BLaER1 (cell line): ENCODE results near the gene E2F2.
A peak's percentile ranks its signal among the peaks of the same experiment; 100 is the strongest.
"Not testable (repeated sequence)": the region's sequence is repeated elsewhere in the genome, so short reads cannot be mapped to it uniquely, and the experiment has no call there.

ENCODE experiments used
- H3K27ac ChIP-seq: shearing (Covaris generic); formaldehyde crosslinking; 2 replicates; pipeline ENCODE4 v1.8.1; 2022
- H3K27me3 ChIP-seq: shearing (Covaris generic); formaldehyde crosslinking; 2 replicates; pipeline ENCODE4 v1.8.1; 2022
- H3K36me3 ChIP-seq: shearing (Covaris generic); formaldehyde crosslinking; 2 replicates; pipeline ENCODE4 v1.8.1; 2022
- H3K4me1 ChIP-seq: shearing (Covaris generic); formaldehyde crosslinking; 2 replicates; pipeline ENCODE4 v1.8.1; 2022
- H3K4me2 ChIP-seq: shearing (Covaris generic); formaldehyde crosslinking; 2 replicates; pipeline ENCODE4 v1.8.1; 2022
- H3K4me3 ChIP-seq: shearing (Covaris generic); formaldehyde crosslinking; 2 replicates; pipeline ENCODE4 v1.8.1; 2022
- H3K9ac ChIP-seq: shearing (Covaris generic); formaldehyde crosslinking; 2 replicates; pipeline ENCODE4 v1.8.1; 2022
- H3K9me3 ChIP-seq: shearing (Covaris generic); formaldehyde crosslinking; 2 replicates; pipeline ENCODE4 v1.8.1; 2022
- H4K20me1 ChIP-seq: shearing (Covaris generic); formaldehyde crosslinking; 2 replicates; pipeline ENCODE4 v1.8.1; 2022
- Cebpa-rat ChIP-seq: shearing (Covaris generic); IDR thresholded peaks from 2 replicates; pipeline ENCODE4 v1.8.1; 2022

The E2F2 gene

DNA sequence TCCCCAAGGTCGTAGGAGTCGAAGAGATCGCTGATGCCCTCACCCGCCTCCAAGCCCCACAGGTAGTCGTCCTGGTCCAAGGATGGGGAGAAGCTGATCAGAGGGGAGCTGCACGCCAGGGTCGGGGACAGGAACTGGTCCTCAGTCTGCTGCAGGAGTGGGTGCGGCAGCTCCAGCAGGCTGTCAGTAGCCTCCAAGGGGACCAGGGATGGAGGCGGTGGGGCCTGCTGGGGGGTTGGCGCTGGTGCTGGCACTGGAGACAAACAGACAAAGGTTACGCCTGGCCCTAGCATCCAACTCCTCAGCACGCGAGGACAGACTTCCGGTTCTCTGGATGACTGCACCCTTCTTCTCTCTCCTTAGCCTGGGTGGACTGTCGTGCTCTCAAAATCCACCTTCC is 21.1 kb downstream of the E2F2 start:
- peaks cover 100% of the 10 kb centered on the region for H3K36me3 ChIP-seq
- no peaks in the 10 kb centered on the region for H3K27me3 ChIP-seq
- H3K27ac ChIP-seq: peak overlapping the region; percentile 60; the same call in 1 of the 2 replicates
- no peak overlapping the region for H3K4me2 ChIP-seq
- peaks cover 89% of the 10 kb centered on the region for H4K20me1 ChIP-seq
- no peak for TF ChIP-seq Cebpa-rat
- H3K9ac ChIP-seq: no peak overlapping the region
- H3K4me3 ChIP-seq: no peak overlapping the region
- peaks cover 33% of the 10 kb centered on the region for H3K4me1 ChIP-seq
- H3K9me3 ChIP-seq: no peaks in the 10 kb centered on the region

DNA sequence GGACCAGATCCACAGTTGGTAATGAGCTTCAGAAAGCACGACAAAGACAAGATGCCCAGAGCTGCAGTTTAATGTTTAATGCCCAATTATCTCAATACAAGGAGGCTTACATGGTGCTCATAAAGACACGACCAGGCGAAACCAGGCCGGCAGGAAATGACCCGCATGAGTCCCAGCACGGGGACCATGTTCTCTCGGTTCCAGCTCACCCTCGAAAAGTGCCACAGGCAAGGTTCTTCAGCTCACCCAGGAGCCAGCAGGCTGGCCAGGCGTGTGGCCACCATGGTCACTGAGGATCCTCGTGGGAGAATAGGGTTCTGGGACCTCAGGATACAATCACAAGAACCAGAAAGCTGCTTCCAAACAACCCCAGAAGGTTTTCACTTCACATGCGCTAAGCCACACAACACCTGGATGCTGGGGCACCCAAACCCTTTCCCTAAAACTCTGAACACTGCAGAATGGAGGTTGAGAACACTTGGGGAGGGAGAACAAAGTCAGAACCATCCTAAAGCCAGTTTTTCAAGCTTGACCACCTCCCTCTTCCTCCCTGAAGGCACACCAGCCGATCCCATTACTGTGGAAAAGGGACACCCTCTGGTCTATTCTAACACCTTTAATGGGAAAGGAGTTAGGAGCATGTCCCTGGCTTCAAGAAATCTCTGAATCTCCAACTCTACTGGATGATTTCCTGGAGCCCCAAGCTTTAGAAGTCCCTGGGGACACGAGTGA is 24.5 kb downstream of the E2F2 start:
- TF ChIP-seq Cebpa-rat: no peak
- H4K20me1 ChIP-seq: peaks cover 55% of the 10 kb centered on the region

DNA sequence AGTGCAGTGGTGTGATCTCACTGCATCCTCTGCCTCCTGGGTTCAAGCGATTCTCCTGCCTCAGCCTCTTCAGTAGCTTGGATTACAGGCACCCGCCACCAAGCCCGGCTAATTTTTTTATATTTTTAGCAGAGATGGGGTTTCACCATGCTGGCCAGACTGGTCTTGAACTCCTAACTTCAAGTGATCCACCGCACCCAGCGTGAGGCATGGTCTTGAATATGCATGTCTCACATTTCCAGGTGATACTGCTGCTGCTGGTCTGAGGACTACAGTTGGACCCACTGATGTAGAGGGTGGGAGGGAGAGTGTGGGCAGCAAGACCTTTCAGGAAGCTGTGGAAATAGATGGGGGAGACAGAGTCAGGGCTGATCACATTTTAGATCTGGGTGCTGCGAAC is 25.2 kb downstream of the E2F2 start:
- no peak for TF ChIP-seq Cebpa-rat
- H3K9ac ChIP-seq: no peak overlapping the region
- H4K20me1 ChIP-seq: peaks cover 48% of the 10 kb centered on the region
- H3K4me2 ChIP-seq: no peak overlapping the region
- H3K4me3 ChIP-seq: no peak overlapping the region
- H3K36me3 ChIP-seq: peaks cover 60% of the 10 kb centered on the region
- no peak overlapping the region for H3K27ac ChIP-seq
- H3K4me1 ChIP-seq: peaks cover 33% of the 10 kb centered on the region
- H3K9me3 ChIP-seq: no peaks in the 10 kb centered on the region
- H3K27me3 ChIP-seq: no peaks in the 10 kb centered on the region

More for the DNA sequence above, 24.5 kb downstream of the E2F2 start:
- H3K9ac ChIP-seq: no peak overlapping the region
- H3K27ac ChIP-seq: peak overlapping the region; percentile 45; the same call in 1 of the 2 replicates
- H3K4me3 ChIP-seq: no peak overlapping the region
- H3K36me3 ChIP-seq: peaks cover 66% of the 10 kb centered on the region
- 0 out of 2 replicates have a peak overlapping the region, but pooled peaks have one; percentile 14 for H3K4me2 ChIP-seq
- H3K9me3 ChIP-seq: no peaks in the 10 kb centered on the region
- H3K4me1 ChIP-seq: peaks cover 33% of the 10 kb centered on the region
- H3K27me3 ChIP-seq: no peaks in the 10 kb centered on the region

DNA sequence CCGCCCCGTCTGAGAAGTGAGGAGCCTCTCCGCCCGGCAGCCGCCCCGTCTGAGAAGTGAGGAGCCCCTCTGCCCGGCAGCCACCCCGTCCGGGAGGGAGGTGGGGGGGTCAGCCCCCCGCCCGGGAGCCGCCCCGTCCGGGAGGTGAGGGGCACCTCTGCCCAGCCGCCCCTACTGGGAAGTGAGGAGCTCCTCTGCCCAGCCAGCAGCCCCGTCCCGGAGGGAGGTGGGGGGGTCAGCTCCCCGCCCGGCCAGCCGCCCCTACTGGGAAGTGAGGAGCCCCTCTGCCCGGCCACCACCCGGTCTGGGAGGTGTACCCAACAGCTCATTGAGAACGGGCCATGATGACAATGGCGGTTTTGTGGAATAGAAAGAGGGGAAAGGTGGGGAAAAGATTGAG is 26.9 kb downstream of the E2F2 start:
- H3K4me3 ChIP-seq, H3K27ac ChIP-seq, H3K9ac ChIP-seq, H3K27me3 ChIP-seq, H3K9me3 ChIP-seq, H3K4me2 ChIP-seq: not testable (repeated sequence)
- Histone ChIP-seq H4K20me1 (peaks cover 31% of the 10 kb centered on the region; the same call in 1 of the 2 replicates), H3K36me3 (peaks cover 43% of the 10 kb centered on the region), H3K4me1 (peaks cover 29% of the 10 kb centered on the region)

DNA sequence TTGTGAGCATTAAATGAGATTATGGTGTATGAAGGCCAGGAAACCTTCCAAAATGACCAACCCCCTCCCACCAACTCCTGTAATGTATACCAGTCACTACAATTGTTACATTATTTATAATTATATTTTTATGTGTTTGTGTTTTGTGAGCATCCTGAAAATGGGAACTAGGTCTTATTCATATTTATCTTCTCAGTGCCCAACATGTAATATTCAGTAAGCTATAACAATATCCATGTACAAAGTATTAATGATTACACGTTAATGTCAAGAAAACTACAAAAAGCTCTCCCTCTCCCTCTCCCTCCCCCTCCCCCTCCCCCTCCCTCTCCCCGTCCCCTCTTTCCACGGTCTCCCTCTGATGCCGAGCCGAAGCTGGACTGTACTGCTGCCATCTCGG is 28.1 kb downstream of the E2F2 start:
- peaks cover 30% of the 10 kb centered on the region for H3K36me3 ChIP-seq
- H3K27ac ChIP-seq: no peak overlapping the region

DNA sequence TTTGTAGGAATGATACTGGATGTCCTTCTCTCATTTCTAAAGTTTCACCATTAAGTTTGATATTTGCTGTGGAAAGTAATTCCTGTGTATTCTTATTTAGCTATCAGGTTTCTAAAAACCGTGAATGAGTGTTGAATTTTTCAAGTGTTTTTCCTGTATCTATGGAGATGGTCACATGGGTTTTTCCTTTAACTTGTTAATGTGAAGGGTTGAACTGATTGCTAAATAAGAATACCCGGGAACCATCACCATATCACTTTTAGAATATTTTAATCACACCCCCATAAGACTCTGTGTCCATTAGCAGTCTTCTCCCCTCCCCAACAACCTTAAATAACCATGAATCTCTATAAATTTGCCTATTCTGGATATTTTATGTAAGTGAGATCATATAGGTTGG is 30.6 kb downstream of the E2F2 start:
- Histone ChIP-seq H3K9me3 (no peaks in the 10 kb centered on the region), H3K4me2 (no peak overlapping the region)
- no peak for TF ChIP-seq Cebpa-rat

More for the DNA sequence above, 28.1 kb downstream of the E2F2 start:
- Histone ChIP-seq H3K9ac (no peak overlapping the region), H3K9me3 (no peaks in the 10 kb centered on the region), H3K27me3 (no peaks in the 10 kb centered on the region), H4K20me1 (peaks cover 19% of the 10 kb centered on the region; the same call in 1 of the 2 replicates), H3K4me1 (peaks cover 17% of the 10 kb centered on the region), H3K4me3 (no peak overlapping the region), H3K4me2 (no peak overlapping the region)
- TF ChIP-seq Cebpa-rat: no peak

DNA sequence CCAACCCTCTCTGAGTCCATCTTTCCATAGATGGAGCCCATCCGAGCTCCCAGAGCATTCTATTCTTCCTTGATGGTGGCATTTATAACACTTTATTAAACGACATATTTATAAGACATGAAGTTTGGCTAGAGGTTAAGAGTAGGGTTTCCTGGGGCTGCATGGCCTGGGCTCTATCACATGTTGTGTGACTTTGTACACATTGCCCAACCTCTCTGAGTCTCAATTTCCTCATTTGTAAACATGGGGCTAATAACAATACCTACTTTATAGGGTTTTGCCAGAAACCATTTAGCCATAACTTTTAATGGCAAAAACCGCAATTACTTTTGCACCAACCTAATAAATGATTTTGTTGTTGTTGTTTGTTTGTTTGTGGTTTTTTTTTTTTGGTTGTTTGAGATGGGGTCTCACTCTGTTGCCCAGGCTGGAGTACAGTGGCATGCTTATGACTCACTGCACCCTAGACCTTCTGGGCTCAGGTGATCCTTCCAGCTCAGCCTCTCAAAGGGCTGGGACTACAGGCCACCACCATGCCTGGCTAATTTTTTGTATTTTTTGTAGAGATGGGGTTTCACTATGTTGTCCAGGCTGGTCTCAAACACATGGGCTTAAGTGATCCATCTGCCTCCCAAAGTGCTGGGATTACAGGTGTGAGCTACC is 33.1 kb downstream of the E2F2 start:
- Histone ChIP-seq H3K4me2 (no peak overlapping the region), H3K9ac (no peak overlapping the region), H3K27ac (peak overlapping the region; percentile 28; the same call in 1 of the 2 replicates), H3K36me3 (no peaks in the 10 kb centered on the region), H4K20me1 (no peaks in the 10 kb centered on the region), H3K27me3 (no peaks in the 10 kb centered on the region), H3K4me3 (no peak overlapping the region), H3K4me1 (peaks cover 7% of the 10 kb centered on the region), H3K9me3 (no peaks in the 10 kb centered on the region)
- TF ChIP-seq Cebpa-rat: no peak

More for the DNA sequence above, 30.6 kb downstream of the E2F2 start:
- no peak overlapping the region for H3K27ac ChIP-seq
- H4K20me1 ChIP-seq: no peaks in the 10 kb centered on the region
- no peak overlapping the region for H3K4me3 ChIP-seq
- peaks cover 7% of the 10 kb centered on the region for H3K4me1 ChIP-seq
- H3K36me3 ChIP-seq: peaks cover 6% of the 10 kb centered on the region
- no peaks in the 10 kb centered on the region for H3K27me3 ChIP-seq
- no peak overlapping the region for H3K9ac ChIP-seq

DNA sequence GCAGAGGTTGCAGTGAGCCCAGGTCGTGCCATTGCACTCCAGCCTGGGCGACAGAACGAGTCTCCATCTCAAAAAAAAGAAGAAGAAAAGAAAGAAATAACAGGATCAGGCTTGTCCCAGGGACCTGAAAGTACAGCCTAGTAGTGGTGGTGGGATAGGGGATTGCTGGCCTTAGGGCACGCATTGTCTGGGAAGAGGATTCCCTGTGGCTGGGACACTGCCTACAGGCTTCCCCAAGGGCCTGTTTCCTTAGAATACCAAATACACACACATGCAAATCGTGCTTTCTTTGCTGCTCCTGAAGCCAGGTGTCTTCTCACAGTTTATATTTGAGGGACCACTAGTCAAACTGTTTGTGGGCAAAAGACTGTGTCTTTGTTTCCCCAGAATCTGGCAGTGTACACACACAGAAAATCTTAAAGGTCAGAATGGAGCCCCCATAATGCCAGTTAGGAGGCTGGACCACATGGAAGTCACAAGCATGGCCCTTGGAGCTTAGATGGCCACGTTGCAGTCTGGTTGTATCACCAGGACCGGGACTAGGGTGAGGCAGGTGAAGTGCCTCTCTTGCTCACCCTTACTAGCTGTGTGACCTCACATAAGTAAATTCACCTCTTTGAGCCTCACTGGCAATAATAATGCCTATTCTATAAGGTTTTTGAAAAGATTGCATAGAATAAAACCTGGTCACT is 34.4 kb downstream of the E2F2 start:
- no peak for TF ChIP-seq Cebpa-rat
- no peak overlapping the region for H3K4me2 ChIP-seq

DNA sequence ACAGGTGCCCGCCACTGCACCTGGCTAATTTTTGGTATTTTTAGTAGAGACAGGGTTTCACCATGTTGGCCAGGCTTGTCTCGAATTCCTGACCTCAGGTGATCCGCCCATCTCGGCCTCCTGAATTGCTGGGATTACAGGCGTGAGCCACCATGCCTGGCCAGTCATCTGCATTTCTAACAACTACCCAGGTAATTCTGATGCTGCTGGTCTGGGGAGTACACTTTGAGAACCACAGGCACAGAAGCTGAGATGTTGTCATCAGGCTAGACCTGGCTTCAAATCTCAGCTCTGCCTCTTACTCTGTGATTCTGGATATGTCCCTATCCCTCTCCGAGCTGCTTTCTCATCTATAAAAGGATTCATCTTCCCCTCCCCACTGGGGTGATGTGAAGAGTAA is 36.2 kb downstream of the E2F2 start:
- not testable (repeated sequence) for H3K9me3 ChIP-seq, H3K36me3 ChIP-seq, H3K27me3 ChIP-seq, H3K9ac ChIP-seq, H3K27ac ChIP-seq, H4K20me1 ChIP-seq, H3K4me1 ChIP-seq, H3K4me3 ChIP-seq, H3K4me2 ChIP-seq

More for the DNA sequence above, 34.4 kb downstream of the E2F2 start:
- Histone ChIP-seq H3K9ac (0 out of 2 replicates have a peak overlapping the region, but pooled peaks have one; percentile 12), H3K36me3 (no peaks in the 10 kb centered on the region), H3K4me3 (no peak overlapping the region), H3K27me3 (no peaks in the 10 kb centered on the region), H3K27ac (peak overlapping the region; percentile 35; the same call in 1 of the 2 replicates), H3K4me1 (peaks cover 7% of the 10 kb centered on the region), H4K20me1 (no peaks in the 10 kb centered on the region), H3K9me3 (no peaks in the 10 kb centered on the region)

DNA sequence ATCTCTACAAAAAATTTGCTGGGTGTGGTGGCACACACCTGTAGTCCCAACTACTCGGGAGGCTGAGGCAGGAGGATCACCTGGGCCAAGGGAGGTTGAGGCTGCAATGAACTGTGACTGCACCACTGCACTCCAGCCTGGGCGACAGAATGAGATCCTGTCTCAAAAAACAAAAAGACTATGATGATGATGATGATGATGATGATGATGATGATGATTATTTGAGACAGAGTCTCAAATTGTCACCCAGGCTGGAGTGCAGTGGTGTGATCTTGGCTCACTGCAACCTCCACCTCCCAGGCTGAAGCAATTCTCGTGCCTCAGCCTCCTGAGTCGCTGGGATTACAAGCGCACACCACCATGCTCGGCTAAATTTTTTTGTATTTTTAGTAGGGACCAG is 38.3 kb downstream of the E2F2 start:
- not testable (repeated sequence) for H3K9me3 ChIP-seq, H3K36me3 ChIP-seq, H3K27me3 ChIP-seq, H3K4me1 ChIP-seq, H3K4me3 ChIP-seq, H4K20me1 ChIP-seq, H3K9ac ChIP-seq, H3K27ac ChIP-seq, H3K4me2 ChIP-seq
